ENCODE data around the gene NPR2. TPM values are rescaled to one million over a fixed set of nuclear protein-coding genes. Genes with fewer than 3 reads are reported as not detected.

NPR2 gene
- total and polyA plus RNA-seq, 4 experiments from 2014 or later = 0.97 to 15.9 (median 9.5) TPM

- Histone ChIP-seq H3K27me3 (ENCODE audit: insufficient read depth, low read length) (no peaks in the 10 kb centered on the region), H3K27ac (ENCODE audit: low read depth, low read length) (no peak overlapping the region), H3K36me3 (ENCODE audit: insufficient read depth, low read length) (no peaks in the 10 kb centered on the region), H3K4me1 (ENCODE audit: insufficient read depth, low read length) (peaks cover 21% of the 10 kb centered on the region), H3K4me3 (ENCODE audit: low read length in 2 of 2) (no peak overlapping the region), H3K9me3 (ENCODE audit: control insufficient read depth in 1 of 2, low read length in 2 of 2) (no peaks in the 10 kb centered on the region)
- intact Hi-C loops (cut with micrococcal nuclease) = no loop called here
- H3K4me3 Mint-ChIP-seq = no peak overlapping the region
- H3K27ac Mint-ChIP-seq = no peak overlapping the region
- no peaks in the 10 kb centered on the region for H3K9me3 Mint-ChIP-seq
- CTCF ChIA-PET (ENCODE audit: partially characterized antibody) = interaction anchor here (3.5 kb wide), 1 partner anchor 15 kb away, joined by 14 read pairs; no protein-coding TSS in a partner anchor
- no peaks in the 10 kb centered on the region for H3K36me3 Mint-ChIP-seq
- H3K4me1 Mint-ChIP-seq = peaks cover 12 to 21% (median 17%) of the 10 kb centered on the region in 4 donors
- H3K27me3 Mint-ChIP-seq = no peaks in the 10 kb centered on the region
- DNase-seq = no peak
- POLR2A ChIA-PET (ENCODE audit: partially characterized antibody) = no interaction called here
Observed at GRCh38 chr9:35840881-35841644, 49.7 kb downstream of the NPR2 start.

GRCh38 chr9:35841645-35841900 is 50.2 kb downstream of the NPR2 start:
- H3K9me3 Mint-ChIP-seq = no peaks in the 10 kb centered on the region
- H3K4me1 Mint-ChIP-seq = peaks cover 12 to 21% (median 17%) of the 10 kb centered on the region in 4 donors
- H3K9me3 ChIP-seq (ENCODE audit: control insufficient read depth in 1 of 2, low read length in 2 of 2) = no peaks in the 10 kb centered on the region
- no peak overlapping the region for H3K4me3 Mint-ChIP-seq
- no peak for DNase-seq
- no peaks in the 10 kb centered on the region for H3K36me3 Mint-ChIP-seq
- H3K27ac Mint-ChIP-seq = no peak overlapping the region
- no peaks in the 10 kb centered on the region for H3K27me3 ChIP-seq (ENCODE audit: insufficient read depth, low read length)
- CTCF ChIA-PET (ENCODE audit: partially characterized antibody) = interaction anchor here (0.7 kb wide), 1 partner anchor 13 kb away, joined by 3 read pairs; the partner anchor contains the start of genes FAM221B and TMEM8B
- no peak overlapping the region for H3K27ac ChIP-seq (ENCODE audit: low read depth, low read length)
- H3K27me3 Mint-ChIP-seq = no peaks in the 10 kb centered on the region
- POLR2A ChIA-PET (ENCODE audit: partially characterized antibody) = no interaction called here
- H3K4me1 ChIP-seq (ENCODE audit: insufficient read depth, low read length) = peaks cover 21% of the 10 kb centered on the region
- no peaks in the 10 kb centered on the region for H3K36me3 ChIP-seq (ENCODE audit: insufficient read depth, low read length)
- no peak overlapping the region for H3K4me3 ChIP-seq (ENCODE audit: low read length in 2 of 2)
- intact Hi-C loops (cut with micrococcal nuclease) = no loop called here

DNA sequence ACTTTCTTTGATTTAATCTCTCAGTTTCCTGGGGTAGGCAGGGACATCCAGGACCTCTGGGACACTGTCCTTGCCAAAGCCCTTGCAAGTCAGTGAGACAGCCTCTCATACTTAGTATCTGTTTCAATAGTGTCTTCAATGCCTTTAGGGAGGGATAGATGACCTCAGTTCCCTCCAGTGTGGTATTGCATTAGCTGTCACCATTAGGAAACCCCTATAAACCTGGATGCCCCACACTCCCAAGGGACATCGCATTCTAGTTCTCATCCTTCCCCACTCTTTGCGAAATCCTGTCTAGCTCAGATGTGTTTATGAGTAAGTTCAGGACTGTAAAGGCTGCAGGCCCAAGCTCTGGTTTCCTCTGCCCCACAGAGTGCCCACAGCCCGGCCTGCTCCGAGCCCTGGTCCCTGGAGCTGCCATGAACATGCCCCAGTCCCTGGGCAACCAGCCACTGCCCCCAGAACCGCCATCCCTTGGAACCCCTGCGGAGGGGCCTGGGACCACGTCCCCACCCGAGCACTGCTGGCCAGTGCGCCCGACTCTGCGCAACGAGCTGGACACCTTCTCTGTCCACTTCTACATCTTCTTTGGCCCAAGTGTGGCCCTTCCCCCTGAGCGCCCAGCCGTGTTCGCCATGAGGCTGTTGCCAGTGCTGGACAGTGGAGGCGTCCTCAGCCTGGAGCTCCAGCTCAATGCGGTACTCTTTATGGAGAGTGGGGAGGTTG is 50.8 kb downstream of the NPR2 start:
- no peak for DNase-seq
- POLR2A ChIA-PET (ENCODE audit: partially characterized antibody) = no interaction called here
- no peaks in the 10 kb centered on the region for H3K9me3 Mint-ChIP-seq

DNA sequence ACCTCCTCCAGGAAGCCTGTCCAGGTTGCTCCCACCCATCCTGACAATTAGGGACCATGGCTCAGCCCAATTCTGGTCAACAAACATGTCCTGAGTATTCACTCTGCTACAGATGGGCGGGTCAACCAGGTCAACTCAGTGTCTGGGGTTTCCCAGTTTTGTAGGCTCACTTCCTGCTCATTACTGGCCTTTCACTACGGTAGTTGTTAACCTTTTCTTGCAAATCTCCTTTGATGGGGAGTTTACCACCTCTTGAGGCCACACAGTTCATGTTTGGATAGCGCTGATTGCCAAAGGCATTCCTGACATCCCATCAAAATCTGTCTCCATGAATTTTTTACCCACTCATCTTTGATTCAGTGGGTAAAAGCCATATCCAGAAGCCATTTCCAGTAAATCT is 51.4 kb downstream of the NPR2 start:
- H3K9me3 Mint-ChIP-seq = no peaks in the 10 kb centered on the region
- H3K27me3 Mint-ChIP-seq = no peaks in the 10 kb centered on the region
- ChIA-PET POLR2A (ENCODE audit: partially characterized antibody) (no interaction called here), CTCF (ENCODE audit: partially characterized antibody) (interaction anchor here (1.5 kb wide), 1 partner anchor 13 kb away, joined by 3 read pairs; no protein-coding TSS in a partner anchor)
- no peaks in the 10 kb centered on the region for H3K9me3 ChIP-seq (ENCODE audit: control insufficient read depth in 1 of 2, low read length in 2 of 2)
- no peak overlapping the region for H3K4me3 ChIP-seq (ENCODE audit: low read length in 2 of 2)
- no peaks in the 10 kb centered on the region for H3K36me3 ChIP-seq (ENCODE audit: insufficient read depth, low read length)
- H3K4me3 Mint-ChIP-seq = no peak overlapping the region
- peaks cover 21% of the 10 kb centered on the region for H3K4me1 ChIP-seq (ENCODE audit: insufficient read depth, low read length)
- no peak for DNase-seq
- peaks cover 14 to 31% (median 22%) of the 10 kb centered on the region in 4 donors for H3K4me1 Mint-ChIP-seq
- peaks cover 1 to 5% of the 10 kb centered on the region in 2 donors for H3K36me3 Mint-ChIP-seq
- intact Hi-C loops (cut with micrococcal nuclease) = no loop called here
- no peak overlapping the region for H3K27ac Mint-ChIP-seq
- H3K27me3 ChIP-seq (ENCODE audit: insufficient read depth, low read length) = no peaks in the 10 kb centered on the region
- H3K27ac ChIP-seq (ENCODE audit: low read depth, low read length) = no peak overlapping the region

More for the DNA sequence above, 50.8 kb downstream of the NPR2 start:
- Mint-ChIP-seq H3K27ac (peak overlapping the region in 1 of 7 donors; percentile 11), H3K4me1 (peaks cover 14 to 25% (median 20%) of the 10 kb centered on the region in 4 donors), H3K27me3 (no peaks in the 10 kb centered on the region), H3K36me3 (no peaks in the 10 kb centered on the region), H3K4me3 (no peak overlapping the region)
- no peak overlapping the region for H3K4me3 ChIP-seq (ENCODE audit: low read length in 2 of 2)
- H3K9me3 ChIP-seq (ENCODE audit: control insufficient read depth in 1 of 2, low read length in 2 of 2) = no peaks in the 10 kb centered on the region
- H3K27ac ChIP-seq (ENCODE audit: low read depth, low read length) = no peak overlapping the region
- CTCF ChIA-PET (ENCODE audit: partially characterized antibody) = interaction anchor here (0.7 to 1.5 kb wide), 2 partner anchors 13 to 14 kb away, joined by 3 read pairs; partner anchors contain the start of genes FAM221B and TMEM8B
- H3K4me1 ChIP-seq (ENCODE audit: insufficient read depth, low read length) = peaks cover 21% of the 10 kb centered on the region
- H3K27me3 ChIP-seq (ENCODE audit: insufficient read depth, low read length) = no peaks in the 10 kb centered on the region
- H3K36me3 ChIP-seq (ENCODE audit: insufficient read depth, low read length) = no peaks in the 10 kb centered on the region
- intact Hi-C loops (cut with micrococcal nuclease) = no loop called here

DNA sequence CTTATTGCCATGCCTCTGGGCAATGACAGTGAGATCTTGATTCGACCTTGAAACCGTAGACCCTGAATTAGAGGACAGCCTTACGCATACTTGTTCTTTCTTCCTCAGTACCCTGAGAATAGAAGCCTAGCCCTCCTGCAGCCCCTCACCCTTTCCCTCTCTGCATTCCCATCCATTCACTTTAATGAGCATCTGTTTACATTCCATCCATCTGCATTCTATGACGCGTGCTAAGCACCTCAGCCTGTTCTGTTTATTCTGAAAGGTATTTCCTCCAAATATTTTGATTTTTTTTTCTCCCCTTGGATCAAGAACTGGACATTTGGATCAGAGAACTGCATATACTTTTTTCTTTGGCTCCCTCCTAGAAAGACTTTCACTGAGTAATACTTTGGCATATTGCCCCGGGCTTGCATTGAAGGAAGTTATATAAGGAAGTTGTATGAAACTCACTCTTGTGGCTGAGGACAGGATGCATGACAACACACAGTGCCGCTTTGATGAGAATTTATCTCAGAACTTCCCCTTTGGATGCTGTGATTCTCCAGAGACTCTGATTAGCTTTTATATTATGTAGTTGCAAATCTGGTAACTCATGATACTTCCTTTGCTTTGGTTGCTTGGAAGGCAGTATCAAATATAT is 53.4 kb downstream of the NPR2 start:
- intact Hi-C loops (cut with micrococcal nuclease) = no loop called here
- Histone ChIP-seq H3K36me3 (ENCODE audit: insufficient read depth, low read length) (no peaks in the 10 kb centered on the region), H3K9me3 (ENCODE audit: control insufficient read depth in 1 of 2, low read length in 2 of 2) (no peaks in the 10 kb centered on the region), H3K27me3 (ENCODE audit: insufficient read depth, low read length) (no peaks in the 10 kb centered on the region), H3K4me3 (ENCODE audit: low read length in 2 of 2) (no peak overlapping the region), H3K27ac (ENCODE audit: low read depth, low read length) (peak overlapping the region; percentile 1), H3K4me1 (ENCODE audit: insufficient read depth, low read length) (peaks cover 21% of the 10 kb centered on the region)
- Mint-ChIP-seq H3K4me1 (peaks cover 14 to 34% (median 22%) of the 10 kb centered on the region in 4 donors), H3K27me3 (no peaks in the 10 kb centered on the region), H3K4me3 (peak overlapping the region in 5 of 8 donors; percentile 4 to 35 (median 9)), H3K36me3 (peaks cover 1 to 11% of the 10 kb centered on the region in 2 donors), H3K27ac (peak overlapping the region in 6 of 7 donors; percentile 53 to 90 (median 74)), H3K9me3 (no peaks in the 10 kb centered on the region)
- peak; percentile 57 to 78 (median 70) for DNase-seq
- CTCF ChIA-PET (ENCODE audit: partially characterized antibody) = interaction anchor here (1.3 to 2.0 kb wide), 3 partner anchors 18 to 37 kb away, joined by 4 to 10 read pairs (median 4); partner anchors contain the start of gene HINT2
- POLR2A ChIA-PET (ENCODE audit: partially characterized antibody) = interaction anchor here (1.4 kb wide), 2 partner anchors 12 to 30 kb away, joined by 3 to 4 read pairs; partner anchors contain the start of gene HINT2

- Mint-ChIP-seq H3K4me3 (peak overlapping the region in 6 of 8 donors; percentile 19 to 51 (median 30)), H3K27me3 (no peaks in the 10 kb centered on the region), H3K9me3 (no peaks in the 10 kb centered on the region), H3K27ac (peak overlapping the region; percentile 26 to 90 (median 76)), H3K36me3 (peaks cover 1 to 11% of the 10 kb centered on the region in 2 donors), H3K4me1 (peaks cover 13 to 34% (median 22%) of the 10 kb centered on the region in 4 donors)
- POLR2A ChIA-PET (ENCODE audit: partially characterized antibody) = interaction anchor here (1.4 kb wide), 2 partner anchors 11 to 32 kb away, joined by 3 to 4 read pairs; partner anchors contain the start of gene HINT2
- H3K4me1 ChIP-seq (ENCODE audit: insufficient read depth, low read length) = peaks cover 21% of the 10 kb centered on the region
- CTCF ChIA-PET (ENCODE audit: partially characterized antibody) = interaction anchor here (1.3 to 2.0 kb wide), 3 partner anchors 20 to 36 kb away, joined by 4 to 10 read pairs (median 4); partner anchors contain the start of gene HINT2
- H3K36me3 ChIP-seq (ENCODE audit: insufficient read depth, low read length) = no peaks in the 10 kb centered on the region
- intact Hi-C loops (cut with micrococcal nuclease) = no loop called here
- H3K9me3 ChIP-seq (ENCODE audit: control insufficient read depth in 1 of 2, low read length in 2 of 2) = no peaks in the 10 kb centered on the region
- H3K27me3 ChIP-seq (ENCODE audit: insufficient read depth, low read length) = no peaks in the 10 kb centered on the region
- peak overlapping the region; percentile 1 for H3K27ac ChIP-seq (ENCODE audit: low read depth, low read length)
- H3K4me3 ChIP-seq (ENCODE audit: low read length in 2 of 2) = no peak overlapping the region
- DNase-seq = no peak
Observed at GRCh38 chr9:35845824-35846771, 54.7 kb downstream of the NPR2 start.

Measured in CD4-positive, alpha-beta memory T cell (primary cell).